ENCODE results near the gene TIMM17A.

The TIMM17A gene

DNA sequence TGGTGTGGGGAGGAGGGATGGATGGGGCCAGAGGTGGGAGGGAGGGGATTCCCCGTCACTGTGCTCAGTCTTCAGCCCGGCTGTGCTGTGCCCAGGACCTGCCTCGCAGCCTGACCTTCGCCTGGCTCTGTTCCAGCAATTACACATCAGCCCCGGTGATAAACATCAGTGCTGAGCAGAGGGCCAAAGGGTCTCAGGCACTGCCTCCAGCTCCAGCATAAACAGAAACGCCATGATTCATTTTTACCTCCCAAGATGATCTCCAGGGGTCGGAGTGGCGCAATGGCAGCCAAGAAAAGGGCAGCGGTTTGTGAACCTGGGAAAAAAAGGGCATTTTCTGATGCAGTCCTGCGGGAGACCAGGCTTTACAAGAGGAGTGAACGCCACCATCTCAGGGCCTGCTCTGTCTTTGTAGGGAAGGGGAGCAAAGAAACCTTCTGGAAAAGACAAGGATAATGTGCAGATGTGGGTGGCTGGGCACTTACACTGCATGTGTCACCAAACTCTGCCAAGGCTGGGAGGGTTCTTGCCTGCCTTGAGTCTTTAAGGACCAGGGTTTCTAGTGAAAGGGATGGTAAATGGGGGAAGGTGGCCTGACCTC, 38.6 kb upstream of the TIMM17A start:
- DNase-seq (ENCODE audit: low read depth) = peak; percentile 53
- H3K4me3 ChIP-seq (ENCODE audit: control insufficient read depth, low read depth, low read length) = no peak overlapping the region

DNA sequence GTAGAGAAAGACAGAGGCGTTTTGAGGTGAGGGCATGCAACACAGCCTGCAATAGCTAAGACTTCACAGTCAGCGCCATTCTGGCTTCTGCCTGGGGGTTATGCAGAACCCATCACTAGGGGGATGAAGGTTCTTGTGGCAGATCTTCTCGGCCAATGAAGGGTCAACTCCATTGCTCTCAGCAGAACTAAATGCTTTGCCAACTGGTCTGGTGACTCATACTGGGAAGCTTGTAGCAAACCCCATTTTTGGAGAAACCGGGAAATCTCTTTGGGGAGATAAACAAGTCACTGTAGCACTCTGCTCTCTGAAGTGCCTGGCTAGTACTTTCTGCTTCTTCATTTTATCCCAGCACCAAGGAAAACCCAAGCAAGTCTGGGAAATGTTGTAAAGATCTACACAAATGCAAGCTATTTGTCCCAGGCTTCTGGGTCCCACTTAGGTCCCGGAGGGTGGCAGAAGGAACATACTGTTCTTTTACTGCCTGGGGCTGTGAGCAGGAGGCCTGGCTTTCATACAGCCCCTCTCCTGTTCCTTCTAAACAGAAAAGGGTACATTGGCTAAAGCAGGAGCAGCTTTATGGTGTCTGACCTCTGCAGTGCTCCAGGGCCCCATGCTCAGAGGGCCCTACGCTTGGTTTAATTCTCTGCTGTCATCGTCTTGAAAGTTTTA, 37.8 kb upstream of the TIMM17A start:
- TF ChIP-seq, protein P1, sequence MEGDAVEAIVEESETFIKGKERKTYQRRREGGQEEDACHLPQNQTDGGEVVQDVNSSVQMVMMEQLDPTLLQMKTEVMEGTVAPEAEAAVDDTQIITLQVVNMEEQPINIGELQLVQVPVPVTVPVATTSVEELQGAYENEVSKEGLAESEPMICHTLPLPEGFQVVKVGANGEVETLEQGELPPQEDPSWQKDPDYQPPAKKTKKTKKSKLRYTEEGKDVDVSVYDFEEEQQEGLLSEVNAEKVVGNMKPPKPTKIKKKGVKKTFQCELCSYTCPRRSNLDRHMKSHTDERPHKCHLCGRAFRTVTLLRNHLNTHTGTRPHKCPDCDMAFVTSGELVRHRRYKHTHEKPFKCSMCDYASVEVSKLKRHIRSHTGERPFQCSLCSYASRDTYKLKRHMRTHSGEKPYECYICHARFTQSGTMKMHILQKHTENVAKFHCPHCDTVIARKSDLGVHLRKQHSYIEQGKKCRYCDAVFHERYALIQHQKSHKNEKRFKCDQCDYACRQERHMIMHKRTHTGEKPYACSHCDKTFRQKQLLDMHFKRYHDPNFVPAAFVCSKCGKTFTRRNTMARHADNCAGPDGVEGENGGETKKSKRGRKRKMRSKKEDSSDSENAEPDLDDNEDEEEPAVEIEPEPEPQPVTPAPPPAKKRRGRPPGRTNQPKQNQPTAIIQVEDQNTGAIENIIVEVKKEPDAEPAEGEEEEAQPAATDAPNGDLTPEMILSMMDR (IDR thresholded peaks at IDR 0.05; ENCODE audit: control insufficient read depth, insufficient read depth, low read depth, low read length, missing control alignments) = no peak
- peak; percentile 67 for DNase-seq (ENCODE audit: low read depth)
- no peak overlapping the region for H3K4me3 ChIP-seq (ENCODE audit: control insufficient read depth, low read depth, low read length)

More for the DNA sequence above, 38.6 kb upstream of the TIMM17A start:
- TF ChIP-seq, protein P1 (IDR thresholded peaks at IDR 0.05; ENCODE audit: control insufficient read depth, insufficient read depth, low read depth, low read length, missing control alignments) = no peak

DNA sequence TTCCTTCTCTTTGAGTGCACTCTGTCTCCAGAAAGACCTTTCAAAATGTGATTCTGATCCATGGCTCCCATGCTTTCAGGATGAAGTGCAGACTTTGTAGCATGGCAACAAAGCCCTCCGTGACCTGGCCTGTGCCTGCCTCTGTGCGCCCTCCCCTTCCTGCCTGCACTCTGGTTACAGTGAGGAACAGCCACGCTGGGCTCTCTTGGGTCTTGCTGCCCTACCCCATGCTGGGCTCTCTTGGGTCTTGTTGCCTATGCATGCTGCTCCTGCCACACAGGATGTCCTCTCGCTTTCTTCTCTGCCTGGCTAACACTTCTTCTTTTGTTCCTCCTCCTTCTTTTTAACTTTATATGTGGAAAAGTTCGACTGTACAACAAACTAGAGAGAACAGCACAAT, 37.0 kb upstream of the TIMM17A start:
- H3K4me3 ChIP-seq (ENCODE audit: control insufficient read depth, low read depth, low read length) = no peak overlapping the region
- DNase-seq (ENCODE audit: low read depth) = no peak
- TF ChIP-seq, protein P1 (IDR thresholded peaks at IDR 0.05; ENCODE audit: control insufficient read depth, insufficient read depth, low read depth, low read length, missing control alignments) = no peak

DNA sequence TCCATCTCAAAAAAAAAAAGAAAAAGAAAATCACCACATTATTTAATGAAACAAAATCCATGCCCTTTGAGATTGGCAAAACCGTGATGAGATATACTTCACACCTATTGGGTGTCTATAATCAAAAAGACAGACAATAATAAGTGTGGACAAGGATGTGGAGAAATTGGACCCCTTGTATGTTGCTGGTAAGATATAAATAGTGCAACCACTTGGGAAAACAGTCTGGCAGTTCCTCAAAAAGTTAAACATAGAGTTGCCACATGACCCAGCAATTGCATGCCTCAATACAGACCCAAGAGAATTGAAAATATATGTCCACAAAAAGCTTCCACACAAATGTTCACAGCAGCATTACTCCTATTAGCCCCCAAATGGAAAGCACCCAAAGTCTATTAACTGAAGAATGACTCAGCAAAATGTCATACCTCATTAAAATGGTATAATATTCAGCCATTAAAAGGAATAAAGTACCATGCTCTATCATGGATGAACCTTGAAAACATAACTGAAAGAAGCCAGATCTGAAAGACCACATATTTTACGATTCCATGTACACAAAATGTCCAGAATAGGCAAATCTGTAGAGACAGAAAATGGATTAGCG, 33.2 kb upstream of the TIMM17A start:
- no peak for DNase-seq (ENCODE audit: low read depth)
- H3K4me3 ChIP-seq (ENCODE audit: control insufficient read depth, low read depth, low read length) = no peak overlapping the region
- TF ChIP-seq, protein P1 (IDR thresholded peaks at IDR 0.05; ENCODE audit: control insufficient read depth, insufficient read depth, low read depth, low read length, missing control alignments) = no peak

DNA sequence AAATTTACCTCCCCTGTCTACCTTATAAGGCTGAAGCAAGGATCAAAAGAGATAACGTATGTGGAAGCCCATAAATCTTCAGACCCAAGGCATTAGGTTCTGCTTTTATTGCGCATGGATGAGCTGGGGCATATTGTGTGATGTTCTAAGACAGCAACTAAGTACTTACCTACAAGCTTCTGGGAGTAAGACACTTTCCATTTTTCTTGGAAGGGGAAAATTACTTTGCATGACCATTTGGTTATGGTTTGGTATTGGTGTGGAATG, 30.1 kb upstream of the TIMM17A start:
- no peak overlapping the region for H3K4me3 ChIP-seq (ENCODE audit: control insufficient read depth, low read depth, low read length)
- TF ChIP-seq, protein P1 (IDR thresholded peaks at IDR 0.05; ENCODE audit: control insufficient read depth, insufficient read depth, low read depth, low read length, missing control alignments) = no peak
- DNase-seq (ENCODE audit: low read depth) = no peak

DNA sequence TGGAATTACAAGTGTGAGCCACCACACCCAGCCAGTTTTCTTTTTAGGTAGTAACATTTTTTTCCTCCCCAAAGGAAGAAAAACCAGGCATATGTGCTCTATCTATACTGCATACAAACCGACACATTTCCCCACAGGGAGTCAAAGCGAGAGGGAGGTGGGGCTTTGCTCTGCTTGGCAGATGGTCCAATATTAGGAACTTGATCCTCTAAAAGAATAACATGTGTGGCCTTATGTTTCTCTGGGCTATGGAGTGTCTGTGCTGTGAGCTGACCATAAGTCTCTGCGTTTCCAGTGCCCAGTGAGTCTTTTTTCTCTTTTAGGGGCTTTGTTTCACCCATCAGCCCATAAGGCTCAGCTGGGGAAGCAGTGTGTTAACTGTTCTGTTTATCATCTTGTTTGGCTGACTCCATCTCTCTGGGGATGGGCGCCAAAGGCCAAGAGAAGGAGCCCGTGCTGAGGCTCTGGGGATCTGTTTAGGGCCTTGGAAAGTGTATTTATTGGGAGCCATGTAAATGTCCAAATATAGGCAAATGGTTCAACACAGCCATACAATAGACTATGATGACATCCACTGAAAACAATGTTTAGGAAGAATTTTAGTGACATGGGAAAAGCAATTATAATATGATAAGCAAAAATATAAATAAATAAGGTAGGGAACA, 29.2 kb upstream of the TIMM17A start:
- DNase-seq (ENCODE audit: low read depth) = no peak
- TF ChIP-seq, protein P1 (IDR thresholded peaks at IDR 0.05; ENCODE audit: control insufficient read depth, insufficient read depth, low read depth, low read length, missing control alignments) = no peak
- H3K4me3 ChIP-seq (ENCODE audit: control insufficient read depth, low read depth, low read length) = no peak overlapping the region
